PC-9 (cell line): Measurements from ENCODE around the gene TP53. TPM values are rescaled to one million over a fixed set of nuclear protein-coding genes. Genes with fewer than 3 reads are reported as not detected.

Experiments
- Bru-seq: library from RNA; stranded (reverse); fragments of 400-500 nt; gene quantifications from one replicate; lab custom pipeline; 2021; lab: Mats Ljungman, UMichigan
- BruChase-seq, 2 experiments: library from RNA; stranded (reverse); fragments of 400-500 nt; gene quantifications; one replicate each; lab custom pipeline; 2021; lab: Mats Ljungman, UMichigan
- BruUV-seq: library from RNA; stranded (reverse); fragments of 400-500 nt; replicated peaks from 2 replicates; lab custom pipeline; 2021; lab: Mats Ljungman, UMichigan
- CTCF ChIA-PET: fragments of 300-600 bp; sonication (Branson Sonifier 250); formaldehyde crosslinking; loops from one replicate; lab custom pipeline; 2022; ENCODE audit warnings: antibody characterized with exemption; lab: Charles Lee
- POLR2A ChIA-PET: fragments of 300-600 bp; sonication (Branson Sonifier 250); formaldehyde crosslinking; loops from one replicate; lab custom pipeline; 2022; ENCODE audit warnings: antibody characterized with exemption; ENCODE audit not compliant: unreplicated experiment; lab: Charles Lee
- DNase-seq, 2 experiments: peaks; one replicate each; pipeline versions ENCODE4 v3.0.0 to v3.0.0-alpha.2; 2015 to 2022; ENCODE audit warnings: mixed read lengths in 1 of 2
- H2AFZ ChIP-seq: fragments of 200-600 bp; sonication (generic); 2 replicates; pipeline ENCODE4 v1.8.1; 2017; ENCODE audit warnings: antibody characterized with exemption
- H3F3A ChIP-seq: fragments of 200-600 bp; sonication (generic); 2 replicates; pipeline ENCODE4 v1.8.1; 2017; ENCODE audit warnings: antibody characterized with exemption, mild to moderate bottlenecking, low read depth; ENCODE audit not compliant: insufficient read depth
- H3K27ac ChIP-seq: fragments of 200-600 bp; sonication (generic); 2 replicates; pipeline ENCODE4 v1.6.1; 2016; ENCODE audit warnings: mixed run types
- H3K27me3 ChIP-seq: fragments of 200-600 bp; sonication (generic); 2 replicates; pipeline ENCODE4 v1.6.1; 2016; ENCODE audit warnings: low read depth, mixed run types; ENCODE audit not compliant: insufficient read depth
- H3K36me3 ChIP-seq: fragments of 200-600 bp; sonication (generic); 2 replicates; pipeline ENCODE4 v1.6.1; 2016; ENCODE audit warnings: low read depth, mixed run types
- H3K4me1 ChIP-seq: fragments of 200-600 bp; sonication (generic); replicated peaks from 2 replicates; pipeline ENCODE4 v1.6.1; 2016; ENCODE audit warnings: mixed run types; ENCODE audit not compliant: insufficient read depth
- H3K4me2 ChIP-seq: fragments of 200-600 bp; sonication (generic); 2 replicates; pipeline ENCODE4 v1.6.1; 2017; ENCODE audit warnings: mixed run types
- H3K4me3 ChIP-seq: fragments of 200-600 bp; sonication (generic); 2 replicates; pipeline ENCODE4 v1.6.1; 2016; ENCODE audit warnings: mixed run types
- H3K79me2 ChIP-seq: fragments of 200-600 bp; sonication (generic); 2 replicates; pipeline ENCODE4 v1.6.1; 2017; ENCODE audit warnings: low read depth, mixed run types
- H3K9me2 ChIP-seq: fragments of 200-600 bp; sonication (generic); 2 replicates; pipeline ENCODE4 v1.8.1; 2017; ENCODE audit warnings: mild to moderate bottlenecking; ENCODE audit not compliant: insufficient read depth
- H3K9me3 ChIP-seq: fragments of 200-600 bp; sonication (generic); 2 replicates; pipeline ENCODE4 v1.8.1; 2016; ENCODE audit warnings: low read depth; ENCODE audit not compliant: insufficient read depth
- H4K20me1 ChIP-seq: fragments of 200-600 bp; sonication (generic); 2 replicates; pipeline ENCODE4 v1.8.1; 2017; ENCODE audit not compliant: insufficient read depth
- CTCF ChIP-seq: fragments of 200-600 bp; sonication (generic); conservative IDR thresholded peaks from 2 replicates; pipeline ENCODE4 v1.6.1; 2017; ENCODE audit warnings: mixed run types, antibody characterized with exemption, mild to moderate bottlenecking, moderate library complexity
- EZH2 ChIP-seq: fragments of 200-600 bp; sonication (generic); IDR thresholded peaks from 2 replicates; pipeline ENCODE4 v1.8.0; 2017; ENCODE audit warnings: antibody characterized with exemption, low read depth
- intact Hi-C: fragments of 100-400 bp; cut with micrococcal nuclease; formaldehyde crosslinking; loops from one replicate; pipeline ENCODE4 v1.10.0; 2022; ENCODE audit not compliant: unreplicated experiment
- long read RNA-seq: library from polyadenylated mRNA; stranded (forward); transcript quantifications from one replicate; pipeline ENCODE4 v2.0.0, GENCODE V29; 2022
- total RNA-seq: library from RNA; stranded (reverse); gene quantifications from 2 replicates; pipeline ENCODE4 v1.2.3, GENCODE V29; 2021

TP53 gene
- 307 and 340 TPM in 2 replicates for total RNA-seq
- percentile 94 among the genes with signal in this experiment for Bru-seq, nascent RNA
- BruChase-seq, experiment 1, labeled RNA remaining after a 2-hour chase: percentile 94 among the genes with signal in this experiment
- BruChase-seq, experiment 2, labeled RNA remaining after a 6-hour chase: percentile 96 among the genes with signal in this experiment
- long read RNA-seq, transcript TP53-227 (11 exons, 2,579 nt): major isoform, 168 of 249 reads
- long read RNA-seq, partial matches to known transcripts: 24 of 249 reads
- long read RNA-seq, other reads (novel, unspliced or antisense): 52 of 249 reads

- Histone ChIP-seq H3K27ac (peak within 1 kb of the TSS; percentile 96), H3K9me2 (no peaks in the 10 kb centered on the region), H4K20me1 (peaks cover 28% of the 10 kb centered on the region), H3K79me2 (peaks cover 67% of the 10 kb centered on the region), H3K9me3 (no peaks in the 10 kb centered on the region), H2AFZ (peak within 1 kb of the TSS; percentile 86), H3F3A (peaks cover 33% of the 10 kb centered on the region), H3K4me1 (peaks cover 10% of the 10 kb centered on the region), H3K4me3 (peak within 1 kb of the TSS; percentile 99), H3K36me3 (peaks cover 18% of the 10 kb centered on the region), H3K4me2 (peak within 1 kb of the TSS; percentile 98), H3K27me3 (no peaks in the 10 kb centered on the region)
- TF ChIP-seq EZH2 (no peak), CTCF (no peak)
- ChIA-PET CTCF (interaction anchor here (0.5 to 1.9 kb wide), 21 partner anchors 26 to 557 kb away, joined by 3 to 20 read pairs (median 4); partner anchors contain the start of genes CD68, FXR2, MPDU1 and SAT2), POLR2A (interaction anchor here (0.5 to 2.3 kb wide), 23 partner anchors 37 to 1996 kb away, joined by 3 to 20 read pairs (median 5); partner anchors contain the start of genes CD68, MPDU1, SAT2 and XAF1)
- intact Hi-C loops: loop anchor here (5.0 kb wide), 6 partner anchors 55 to 640 kb away; partner anchors contain the start of genes CLDN7, SHBG and TMEM256
- peak; percentile 81 to 90 for DNase-seq
- BruUV-seq: TSS peak; percentile 60
These were observed at the start of gene TP53 for GRCh38 chr17:7687072-7687907. Gene TP53 (minus strand): TSS chr17:7687490. CDS start chr17:7676594, 10,896 bp downstream.

GRCh38 chr17:7732981-7733539 is 45.8 kb upstream of the TP53 start:
- H3K27ac ChIP-seq: no peak overlapping the region
- H3F3A ChIP-seq: no peaks in the 10 kb centered on the region
- H3K36me3 ChIP-seq: no peaks in the 10 kb centered on the region
- H3K4me3 ChIP-seq: no peak overlapping the region
- BruUV-seq: no TSS peak
- H2AFZ ChIP-seq: no peak overlapping the region
- no peak overlapping the region for H3K4me2 ChIP-seq
- no peaks in the 10 kb centered on the region for H3K9me3 ChIP-seq
- no peak for DNase-seq
- TF ChIP-seq EZH2: no peak
- TF ChIP-seq CTCF: no peak
- POLR2A ChIA-PET: no interaction called here
- H3K79me2 ChIP-seq: no peaks in the 10 kb centered on the region
- peaks cover 4% of the 10 kb centered on the region; the same call in 1 of the 2 replicates for H3K27me3 ChIP-seq
- no peaks in the 10 kb centered on the region for H3K4me1 ChIP-seq
- no peaks in the 10 kb centered on the region for H4K20me1 ChIP-seq
- CTCF ChIA-PET: no interaction called here
- intact Hi-C loops: no loop called here
- no peaks in the 10 kb centered on the region for H3K9me2 ChIP-seq

GRCh38 chr17:7729816-7730215 is 42.5 kb upstream of the TP53 start:
- no peak overlapping the region for H3K4me2 ChIP-seq
- no peaks in the 10 kb centered on the region for H3K9me3 ChIP-seq
- ChIA-PET CTCF (interaction anchor here (0.6 kb wide), 1 partner anchor 448 kb away, joined by 4 read pairs; no protein-coding TSS in a partner anchor), POLR2A (no interaction called here)
- H3K27me3 ChIP-seq: no peaks in the 10 kb centered on the region
- H3K4me3 ChIP-seq: no peak overlapping the region
- no peaks in the 10 kb centered on the region for H3K4me1 ChIP-seq
- BruUV-seq: no TSS peak
- DNase-seq: no peak
- TF ChIP-seq EZH2: no peak
- H3K27ac ChIP-seq: no peak overlapping the region
- no peaks in the 10 kb centered on the region for H3K79me2 ChIP-seq
- H3K9me2 ChIP-seq: no peaks in the 10 kb centered on the region
- no peaks in the 10 kb centered on the region for H3F3A ChIP-seq
- intact Hi-C loops: no loop called here
- no peak overlapping the region for H2AFZ ChIP-seq
- H4K20me1 ChIP-seq: no peaks in the 10 kb centered on the region
- H3K36me3 ChIP-seq: no peaks in the 10 kb centered on the region
